Activated CD8-positive, alpha-beta memory T cell treated with anti-CD3 and anti-CD28 coated beads for 4 hours (primary cell): ENCODE measurements around the gene PTPRB.

ENCODE experiments used
- DNase-seq, 2 donors: peaks; one replicate each; pipeline ENCODE4 v3.0.0-alpha.2; 2020; ENCODE audit warnings: low read depth in 2 of 2

PTPRB gene

GRCh38 chr12:70592664-70593063 lies 44.6 kb downstream of the PTPRB start:
- DNase-seq: no peak

- no peak for DNase-seq
Observed at GRCh38 chr12:70590549-70591226, 46.5 kb downstream of the PTPRB start.

- DNase-seq: no peak
Observed at GRCh38 chr12:70590051-70590450, 47.2 kb downstream of the PTPRB start.

GRCh38 chr12:70584332-70584731 lies 52.9 kb downstream of the PTPRB start:
- no peak for DNase-seq

- no peak for DNase-seq
Observed at GRCh38 chr12:70583251-70583650, 54.0 kb downstream of the PTPRB start.

- DNase-seq: no peak
Observed at GRCh38 chr12:70581208-70581607, 56.0 kb downstream of the PTPRB start.

- DNase-seq: no peak
Observed at GRCh38 chr12:70577283-70577634, 60.0 kb downstream of the PTPRB start.

- DNase-seq: no peak
Observed at GRCh38 chr12:70576341-70577282, 60.6 kb downstream of the PTPRB start.

GRCh38 chr12:70571705-70572268 lies 65.4 kb downstream of the PTPRB start:
- DNase-seq: no peak

- no peak for DNase-seq
Observed at GRCh38 chr12:70571029-70571428, 66.2 kb downstream of the PTPRB start.

- DNase-seq: no peak
Observed at GRCh38 chr12:70561550-70561949, 75.7 kb downstream of the PTPRB start.

GRCh38 chr12:70560671-70561070 lies 76.6 kb downstream of the PTPRB start:
- DNase-seq: no peak

GRCh38 chr12:70559390-70559789 lies 77.8 kb downstream of the PTPRB start:
- no peak for DNase-seq

- DNase-seq: no peak
Observed at GRCh38 chr12:70557583-70558191, 79.5 kb downstream of the PTPRB start.

GRCh38 chr12:70556179-70556869 lies 80.9 kb downstream of the PTPRB start:
- no peak for DNase-seq

- no peak for DNase-seq
Observed at GRCh38 chr12:70555081-70555480, 82.1 kb downstream of the PTPRB start.

GRCh38 chr12:70553391-70553859 lies 83.8 kb downstream of the PTPRB start:
- DNase-seq: no peak

- DNase-seq: no peak
Observed at GRCh38 chr12:70551731-70552130, 85.5 kb downstream of the PTPRB start.

GRCh38 chr12:70550180-70550577 lies 87.0 kb downstream of the PTPRB start:
- DNase-seq: no peak

- no peak for DNase-seq
Observed at GRCh38 chr12:70549340-70550179, 87.7 kb downstream of the PTPRB start.

GRCh38 chr12:70543444-70543843 lies 93.8 kb downstream of the PTPRB start:
- no peak for DNase-seq
